OCI-LY7 (cell line): ENCODE results near the gene XRN2. TPM values are rescaled to one million over a fixed set of nuclear protein-coding genes. Genes with fewer than 3 reads are reported as not detected.

ENCODE experiments used
- BruUV-seq: library from RNA; stranded (reverse); fragments of 400-500 nt; replicated peaks from 2 replicates; lab custom pipeline; 2021; lab: Mats Ljungman, UMichigan
- CTCF ChIA-PET: fragments of 300-600 bp; sonication (Branson Sonifier 250); formaldehyde crosslinking; loops from one replicate; lab custom pipeline; 2022; ENCODE audit warnings: antibody characterized with exemption; ENCODE audit not compliant: unreplicated experiment; lab: Charles Lee
- POLR2A ChIA-PET: fragments of 300-600 bp; sonication (Branson Sonifier 250); formaldehyde crosslinking; loops from one replicate; lab custom pipeline; 2022; ENCODE audit warnings: antibody characterized with exemption; lab: Charles Lee
- DNase-seq: peaks from one replicate; pipeline ENCODE4 v3.0.0-alpha.2; 2015; ENCODE audit warnings: low spot score
- H2AFZ ChIP-seq: fragments of 200-600 bp; sonication (generic), shearing (Covaris generic); 2 replicates; pipeline ENCODE4 v1.6.1; 2014; ENCODE audit warnings: mild to moderate bottlenecking, antibody characterized with exemption, low read length, moderate library complexity
- H3K27ac ChIP-seq: fragments of 200-600 bp; sonication (generic); 2 replicates; pipeline ENCODE4 v1.5.1; 2014; ENCODE audit warnings: mixed run types, low read depth, mild to moderate bottlenecking, moderate library complexity, low read length, inconsistent platforms; ENCODE audit not compliant: poor library complexity, severe bottlenecking
- H3K36me3 ChIP-seq: fragments of 200-600 bp; sonication (generic); 2 replicates; pipeline ENCODE4 v1.6.1; 2014; ENCODE audit warnings: mild to moderate bottlenecking, antibody characterized with exemption, low read length, moderate library complexity, mixed read lengths; ENCODE audit not compliant: insufficient read depth
- H3K4me1 ChIP-seq: fragments of 200-600 bp; sonication (generic); 2 replicates; pipeline ENCODE4 v1.5.1; 2014; ENCODE audit warnings: mild to moderate bottlenecking, low read length; ENCODE audit not compliant: insufficient read depth, poor library complexity, severe bottlenecking
- H3K4me2 ChIP-seq: fragments of 200-600 bp; sonication (generic); 2 replicates; pipeline ENCODE4 v1.6.1; 2014; ENCODE audit warnings: mild to moderate bottlenecking, low read length
- H3K4me3 ChIP-seq: fragments of 200-600 bp; sonication (generic); 2 replicates; pipeline ENCODE4 v1.5.1; 2014; ENCODE audit warnings: mild to moderate bottlenecking, low read depth, low read length; ENCODE audit not compliant: poor library complexity, severe bottlenecking
- H3K79me2 ChIP-seq: fragments of 200-600 bp; sonication (generic); 2 replicates; pipeline ENCODE4 v1.6.1; 2016; ENCODE audit warnings: low read depth, mild to moderate bottlenecking, low read length, moderate library complexity, mixed read lengths; ENCODE audit not compliant: insufficient read depth
- H3K9me2 ChIP-seq: fragments of 200-600 bp; sonication (generic); 2 replicates; pipeline ENCODE4 v1.6.1; 2016; ENCODE audit warnings: mild to moderate bottlenecking, low read length, mixed read lengths; ENCODE audit not compliant: insufficient read depth
- H3K9me3 ChIP-seq: fragments of 200-600 bp; sonication (generic); 2 replicates; pipeline ENCODE4 v1.6.1; 2014; ENCODE audit warnings: mild to moderate bottlenecking, mixed run types, low read length, mixed read lengths
- H4K20me1 ChIP-seq: fragments of 200-600 bp; sonication (generic); 2 replicates; pipeline ENCODE4 v1.6.1; 2014; ENCODE audit warnings: mild to moderate bottlenecking, antibody characterized with exemption, low read length, moderate library complexity, mixed read lengths; ENCODE audit not compliant: insufficient read depth
- CTCF ChIP-seq: fragments of 200-600 bp; sonication (generic); conservative IDR thresholded peaks from 2 replicates; pipeline ENCODE4 v1.5.1; 2014; ENCODE audit warnings: mild to moderate bottlenecking, antibody characterized with exemption, low read length, moderate library complexity, mixed read lengths
- EZH2phosphoT487 ChIP-seq: fragments of 200-600 bp; sonication (generic); IDR thresholded peaks from 2 replicates; pipeline ENCODE4 v1.6.1; 2018; ENCODE audit warnings: low read depth, borderline replicate concordance, mild to moderate bottlenecking, mixed run types, antibody characterized with exemption, low read length, moderate library complexity, mixed read lengths
- intact Hi-C: fragments of 100-400 bp; cut with micrococcal nuclease; formaldehyde crosslinking; loops from one replicate; pipeline ENCODE4 v1.10.0; 2022; ENCODE audit not compliant: unreplicated experiment
- total RNA-seq, 2 experiments: library from RNA; depleted of rRNA in 1 of 2; stranded (reverse); fragments of >200 nt in 1 of 2; shearing (Covaris generic) in 1 of 2; gene quantifications; 2 replicates each; pipeline ENCODE4 v1.2.3, GENCODE V29; 2014 to 2022

The XRN2 gene
- total RNA-seq, 2 experiments from 2014 or later: 47.9 to 50.3 TPM

GRCh38 chr20:21280522-21281016, 22.6 kb upstream of the XRN2 start:
- H3K36me3 ChIP-seq: no peaks in the 10 kb centered on the region
- no peaks in the 10 kb centered on the region for H3K4me1 ChIP-seq
- no peaks in the 10 kb centered on the region for H3K9me2 ChIP-seq
- POLR2A ChIA-PET: interaction anchor here (0.6 kb wide), 1 partner anchor 46 kb away, joined by 5 read pairs; no protein-coding TSS in a partner anchor
- H3K79me2 ChIP-seq: no peaks in the 10 kb centered on the region
- H4K20me1 ChIP-seq: no peaks in the 10 kb centered on the region
- no peak overlapping the region for H3K4me3 ChIP-seq
- no peak for TF ChIP-seq CTCF
- no peak for TF ChIP-seq EZH2phosphoT487
- no peak overlapping the region for H2AFZ ChIP-seq
- BruUV-seq: no TSS peak
- no peak overlapping the region for H3K4me2 ChIP-seq
- CTCF ChIA-PET: no interaction called here
- no peak for DNase-seq
- H3K27ac ChIP-seq: no peak overlapping the region
- no peaks in the 10 kb centered on the region for H3K9me3 ChIP-seq
- intact Hi-C loops: no loop called here

GRCh38 chr20:21286775-21287174, 16.4 kb upstream of the XRN2 start:
- Histone ChIP-seq H3K27ac (no peak overlapping the region), H4K20me1 (no peaks in the 10 kb centered on the region), H3K36me3 (no peaks in the 10 kb centered on the region), H3K9me3 (no peaks in the 10 kb centered on the region), H3K79me2 (no peaks in the 10 kb centered on the region), H3K4me1 (no peaks in the 10 kb centered on the region), H3K4me3 (no peak overlapping the region), H3K9me2 (no peaks in the 10 kb centered on the region), H2AFZ (no peak overlapping the region), H3K4me2 (no peak overlapping the region)
- no peak for TF ChIP-seq CTCF
- TF ChIP-seq EZH2phosphoT487: no peak
- ChIA-PET POLR2A (interaction anchor here (0.7 kb wide), 1 partner anchor 1147 kb away, joined by 3 read pairs; no protein-coding TSS in a partner anchor), CTCF (no interaction called here)
- no TSS peak for BruUV-seq
- intact Hi-C loops: no loop called here
- DNase-seq: no peak

DNA sequence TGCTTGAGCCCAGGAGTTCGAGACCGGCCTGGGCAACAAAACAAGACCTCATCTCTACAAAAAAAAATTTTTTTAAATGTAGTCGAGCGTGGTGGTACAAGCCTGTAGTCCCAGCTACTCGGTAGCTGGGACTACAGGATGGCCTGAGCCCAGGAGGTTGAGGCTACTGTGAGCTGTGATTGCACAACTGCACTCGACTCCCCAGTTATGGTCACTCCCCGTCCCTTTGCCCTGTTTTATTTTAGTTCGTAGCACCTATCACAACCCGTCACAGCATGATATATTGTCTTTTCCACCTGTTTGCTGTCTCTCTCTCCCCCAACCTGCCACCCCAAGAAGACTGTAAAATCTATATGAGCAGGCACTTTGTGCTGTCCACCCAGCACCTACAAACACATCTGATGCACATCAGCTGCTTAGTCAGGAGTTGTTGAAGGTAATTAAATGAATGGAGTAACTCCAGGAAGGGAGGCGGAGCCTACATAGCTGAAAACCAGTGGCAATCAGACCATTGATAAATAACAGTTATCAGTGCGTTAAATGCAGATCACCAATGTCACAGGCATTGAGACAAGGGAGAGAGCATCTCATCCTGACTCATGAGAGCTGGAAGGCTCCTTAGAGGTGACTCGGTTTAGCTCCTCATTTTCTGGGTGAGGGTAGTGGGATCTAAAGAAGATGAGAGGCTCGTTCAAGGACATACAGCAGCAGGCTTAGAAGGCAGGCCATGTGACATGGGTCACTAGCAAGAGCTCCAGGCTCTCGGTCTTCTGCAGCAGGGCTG, 14.4 kb upstream of the XRN2 start:
- TF ChIP-seq CTCF: no peak
- no peak for TF ChIP-seq EZH2phosphoT487
- H3K36me3 ChIP-seq: no peaks in the 10 kb centered on the region
- H4K20me1 ChIP-seq: no peaks in the 10 kb centered on the region
- H3K27ac ChIP-seq: no peak overlapping the region
- H3K79me2 ChIP-seq: no peaks in the 10 kb centered on the region
- DNase-seq: no peak
- H3K4me1 ChIP-seq: no peaks in the 10 kb centered on the region
- no peaks in the 10 kb centered on the region for H3K9me3 ChIP-seq
- no peak overlapping the region for H2AFZ ChIP-seq
- POLR2A ChIA-PET: interaction anchor here (0.6 kb wide), 1 partner anchor 186 kb away, joined by 3 read pairs; no protein-coding TSS in a partner anchor
- no peak overlapping the region for H3K4me3 ChIP-seq
- H3K9me2 ChIP-seq: no peaks in the 10 kb centered on the region
- no TSS peak for BruUV-seq
- CTCF ChIA-PET: no interaction called here
- intact Hi-C loops: no loop called here
- H3K4me2 ChIP-seq: no peak overlapping the region
